ENCODE data around the gene FADS6.

DNA sequence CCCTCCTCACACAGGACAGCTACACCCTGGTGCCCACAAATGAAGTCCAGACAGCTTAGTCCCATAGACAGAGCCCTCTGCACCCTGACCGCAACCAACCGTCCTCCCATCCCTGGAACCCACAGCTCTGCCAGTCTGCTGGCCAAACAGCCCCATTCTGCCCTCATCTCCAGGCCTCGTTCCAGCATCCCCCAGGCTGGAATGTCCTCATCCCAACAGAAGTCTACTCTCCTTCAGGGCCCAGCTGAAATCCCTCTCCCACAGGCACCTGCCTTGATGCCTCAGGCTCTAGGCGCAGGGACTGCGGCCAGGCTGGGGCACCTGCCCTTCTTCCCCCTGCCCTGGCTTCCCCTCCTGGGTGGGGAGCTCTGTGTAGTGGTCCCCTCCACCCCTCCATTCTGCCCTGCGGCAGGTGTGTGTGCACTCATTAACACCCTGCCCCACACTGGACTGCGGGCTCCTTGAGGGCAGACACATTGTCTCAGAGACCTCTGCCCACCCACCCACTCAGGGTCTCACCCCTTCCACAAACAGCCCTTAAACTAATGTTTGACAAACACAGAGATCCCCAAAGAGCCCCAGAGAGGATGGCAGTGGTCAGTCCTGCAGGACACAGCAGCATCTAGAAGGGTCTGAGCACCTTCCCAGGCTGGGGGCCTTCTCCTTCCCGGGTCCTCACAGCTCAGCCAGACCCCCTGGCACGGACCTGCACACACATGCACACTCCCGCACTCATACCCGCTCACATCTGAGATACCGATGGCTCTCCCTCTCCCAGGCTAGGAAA is 34.6 kb downstream of the FADS6 start:
- TF ChIP-seq ESRRG (CRISPR knock-in tag; IDR thresholded peaks at IDR 0.05) (no peak), ARNTL (CRISPR knock-in tag; IDR thresholded peaks at IDR 0.05; ENCODE audit: borderline replicate concordance, low read depth) (no peak), ZNF70 (CRISPR knock-in tag; IDR thresholded peaks at IDR 0.05) (no peak)
- TF ChIP-seq, protein P1, sequence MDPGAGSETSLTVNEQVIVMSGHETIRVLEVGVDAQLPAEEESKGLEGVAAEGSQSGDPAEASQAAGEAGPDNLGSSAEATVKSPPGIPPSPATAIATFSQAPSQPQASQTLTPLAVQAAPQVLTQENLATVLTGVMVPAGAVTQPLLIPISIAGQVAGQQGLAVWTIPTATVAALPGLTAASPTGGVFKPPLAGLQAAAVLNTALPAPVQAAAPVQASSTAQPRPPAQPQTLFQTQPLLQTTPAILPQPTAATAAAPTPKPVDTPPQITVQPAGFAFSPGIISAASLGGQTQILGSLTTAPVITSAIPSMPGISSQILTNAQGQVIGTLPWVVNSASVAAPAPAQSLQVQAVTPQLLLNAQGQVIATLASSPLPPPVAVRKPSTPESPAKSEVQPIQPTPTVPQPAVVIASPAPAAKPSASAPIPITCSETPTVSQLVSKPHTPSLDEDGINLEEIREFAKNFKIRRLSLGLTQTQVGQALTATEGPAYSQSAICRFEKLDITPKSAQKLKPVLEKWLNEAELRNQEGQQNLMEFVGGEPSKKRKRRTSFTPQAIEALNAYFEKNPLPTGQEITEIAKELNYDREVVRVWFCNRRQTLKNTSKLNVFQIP (CRISPR knock-in tag; IDR thresholded peaks at IDR 0.05; ENCODE audit: borderline replicate concordance, low read depth): no peak

Data from SK-N-SH treated with all-trans-retinoic acid at 6 μM for 48 hours (cell line).